Skeletal muscle tissue (tissue), 4 donors: ENCODE data around the gene PAAF1. TPM values are rescaled to one million over a fixed set of nuclear protein-coding genes. Genes with fewer than 3 reads are reported as not detected.

Experiments used
- H3K27ac ChIP-seq: one replicate; pipeline ENCODE4 v1.7.0; 2013; ENCODE audit warnings: mild to moderate bottlenecking, low read depth, low read length, inconsistent platforms
- H3K27me3 ChIP-seq, 3 donors: one replicate each; pipeline ENCODE4 v1.7.0; 2013; ENCODE audit warnings: low read length in 3 of 3; ENCODE audit not compliant: control insufficient read depth in 3 of 3, insufficient read depth in 3 of 3
- H3K36me3 ChIP-seq, 3 donors: one replicate each; pipeline ENCODE4 v1.7.0; 2013; ENCODE audit warnings: low read length in 3 of 3; ENCODE audit not compliant: control insufficient read depth in 3 of 3, insufficient read depth in 3 of 3
- H3K4me1 ChIP-seq, 3 donors: one replicate each; pipeline ENCODE4 v1.7.0; 2013; ENCODE audit warnings: low read length in 3 of 3, mild to moderate bottlenecking in 3 of 3; ENCODE audit not compliant: control insufficient read depth in 3 of 3, insufficient read depth in 3 of 3
- H3K4me3 ChIP-seq, 3 donors: one replicate each; pipeline ENCODE4 v1.7.0; 2013; ENCODE audit warnings: low read length in 3 of 3
- H3K9ac ChIP-seq, 3 donors: one replicate each; pipeline ENCODE4 v1.7.0; 2013; ENCODE audit warnings: low read length in 3 of 3, mild to moderate bottlenecking in 3 of 3, moderate library complexity in 2 of 3, low read depth in 1 of 3
- H3K9me3 ChIP-seq, 3 donors: one replicate each; pipeline ENCODE4 v1.7.0; 2013; ENCODE audit warnings: low read length in 3 of 3; ENCODE audit not compliant: control insufficient read depth in 3 of 3
- total RNA-seq: library from RNA; depleted of rRNA; stranded (reverse); fragments of >200 nt; gene quantifications from one replicate; pipeline ENCODE4 v1.2.3, GENCODE V29; 2014
- donor health status: Osteomylitis.

The PAAF1 gene
- total RNA-seq, 1 donor from 2014 or later = 17.2 TPM

- H3K9me3 ChIP-seq = no peaks in the 10 kb centered on the region
- H3K27ac ChIP-seq = no peak overlapping the region
- H3K9ac ChIP-seq = no peak overlapping the region
- H3K4me3 ChIP-seq = no peak overlapping the region
- H3K27me3 ChIP-seq = no peaks in the 10 kb centered on the region
- peaks cover 5 to 13% (median 8%) of the 10 kb centered on the region in 3 donors for H3K4me1 ChIP-seq
- H3K36me3 ChIP-seq = no peaks in the 10 kb centered on the region
Measured at GRCh38 chr11:73968356-73968966, 91.7 kb downstream of the PAAF1 start.

- H3K4me1 ChIP-seq = peaks cover 2 to 11% (median 2%) of the 10 kb centered on the region in 3 donors
- H3K4me3 ChIP-seq = no peak overlapping the region
- no peak overlapping the region for H3K27ac ChIP-seq
- no peak overlapping the region for H3K9ac ChIP-seq
- peaks cover 2 to 4% (median 3%) of the 10 kb centered on the region in 3 donors for H3K36me3 ChIP-seq
- H3K27me3 ChIP-seq = no peaks in the 10 kb centered on the region
- H3K9me3 ChIP-seq = no peaks in the 10 kb centered on the region
Measured at GRCh38 chr11:73969091-73969490, 92.3 kb downstream of the PAAF1 start.

GRCh38 chr11:73969991-73970800 is 93.4 kb downstream of the PAAF1 start:
- Histone ChIP-seq H3K9me3 (no peaks in the 10 kb centered on the region), H3K27ac (no peak overlapping the region), H3K4me3 (no peak overlapping the region), H3K36me3 (peaks cover 9 to 13% (median 13%) of the 10 kb centered on the region in 3 donors), H3K4me1 (peaks cover 0 to 5% (median 0%) of the 10 kb centered on the region in 3 donors), H3K9ac (peak overlapping the region in 1 of 3 donors; percentile 3), H3K27me3 (no peaks in the 10 kb centered on the region)

GRCh38 chr11:73971175-73971719 is 94.4 kb downstream of the PAAF1 start:
- H3K4me3 ChIP-seq = no peak overlapping the region
- peaks cover 16 to 22% (median 20%) of the 10 kb centered on the region in 3 donors for H3K36me3 ChIP-seq
- no peaks in the 10 kb centered on the region for H3K27me3 ChIP-seq
- H3K27ac ChIP-seq = no peak overlapping the region
- H3K4me1 ChIP-seq = peaks cover 0 to 5% (median 0%) of the 10 kb centered on the region in 3 donors
- H3K9me3 ChIP-seq = no peaks in the 10 kb centered on the region
- peak overlapping the region in 1 of 3 donors; percentile 33 for H3K9ac ChIP-seq

GRCh38 chr11:73972187-73972586 is 95.4 kb downstream of the PAAF1 start:
- no peak overlapping the region for H3K27ac ChIP-seq

GRCh38 chr11:73972620-73973449 is 96.0 kb downstream of the PAAF1 start:
- Histone ChIP-seq H3K4me1 (peaks cover 0 to 5% (median 0%) of the 10 kb centered on the region in 3 donors), H3K27me3 (no peaks in the 10 kb centered on the region), H3K4me3 (no peak overlapping the region), H3K9me3 (no peaks in the 10 kb centered on the region), H3K36me3 (peaks cover 30 to 37% (median 36%) of the 10 kb centered on the region in 3 donors), H3K9ac (no peak overlapping the region), H3K27ac (no peak overlapping the region)

More at GRCh38 chr11:73972187-73972586, 95.4 kb downstream of the PAAF1 start:
- H3K4me3 ChIP-seq = no peak overlapping the region
- H3K27me3 ChIP-seq = no peaks in the 10 kb centered on the region
- peaks cover 24 to 31% (median 29%) of the 10 kb centered on the region in 3 donors for H3K36me3 ChIP-seq
- H3K4me1 ChIP-seq = peaks cover 0 to 5% (median 0%) of the 10 kb centered on the region in 3 donors
- H3K9ac ChIP-seq = no peak overlapping the region
- H3K9me3 ChIP-seq = no peaks in the 10 kb centered on the region

- Histone ChIP-seq H3K36me3 (peaks cover 44 to 54% (median 52%) of the 10 kb centered on the region in 3 donors), H3K9me3 (no peaks in the 10 kb centered on the region), H3K27me3 (no peaks in the 10 kb centered on the region), H3K27ac (no peak overlapping the region), H3K9ac (no peak overlapping the region), H3K4me1 (peaks cover 0 to 7% (median 2%) of the 10 kb centered on the region in 3 donors), H3K4me3 (no peak overlapping the region)
Measured at GRCh38 chr11:73974604-73975478, 98.0 kb downstream of the PAAF1 start.

- Histone ChIP-seq H3K4me1 (peaks cover 0 to 11% (median 6%) of the 10 kb centered on the region in 3 donors), H3K4me3 (no peak overlapping the region), H3K27me3 (no peaks in the 10 kb centered on the region), H3K9ac (no peak overlapping the region), H3K9me3 (no peaks in the 10 kb centered on the region), H3K27ac (no peak overlapping the region), H3K36me3 (peaks cover 48 to 55% (median 54%) of the 10 kb centered on the region in 3 donors)
Measured at GRCh38 chr11:73975479-73975757, 98.6 kb downstream of the PAAF1 start.
